NCI-H146 treated with DMSO at 0.1 percent for 48 hours (cell line): ENCODE data around the gene ABCG1.
"Not testable (repeated sequence)": the region's sequence is repeated elsewhere in the genome, so short reads cannot be mapped to it uniquely, and the experiment has no call there.

ENCODE experiments used
- DNase-seq: peaks from one replicate; lab custom pipeline; 2025; ENCODE audit not compliant: unreplicated experiment; lab: John Stamatoyannopoulos, UW

The ABCG1 gene

GRCh38 chr21:42218836-42219605 is at the start of gene ABCG1:
Gene ABCG1 (plus strand): TSS chr21:42219140. CDS start chr21:42219263, 123 bp downstream.
- DNase-seq: peak; percentile 9

- no peak for DNase-seq
These were observed 49.2 kb upstream of the ABCG1 start for GRCh38 chr21:42169758-42170157.

GRCh38 chr21:42171091-42172053 is 47.6 kb upstream of the ABCG1 start:
- no peak for DNase-seq

- no peak for DNase-seq
These were observed 46.1 kb upstream of the ABCG1 start for GRCh38 chr21:42172596-42173483.

DNA sequence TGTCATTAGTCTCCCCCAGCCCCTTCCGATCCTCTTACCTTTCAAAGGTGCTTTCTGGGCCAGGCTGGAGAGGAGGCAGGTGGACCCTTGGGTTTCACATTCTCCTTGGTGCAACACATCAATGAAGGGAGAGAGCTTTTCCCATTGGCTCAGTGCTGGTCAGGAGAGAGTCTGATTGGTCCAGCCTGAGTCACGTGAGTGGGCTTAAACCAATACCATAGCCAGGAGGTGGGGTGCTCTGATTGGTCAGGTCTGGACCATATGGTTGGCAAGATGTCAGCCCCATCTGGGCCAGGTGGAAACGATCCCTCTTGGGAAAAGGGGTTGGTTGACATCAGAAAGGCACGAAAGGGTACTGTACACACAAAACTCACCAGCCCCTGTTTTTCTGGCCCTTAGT is 44.8 kb upstream of the ABCG1 start:
- no peak for DNase-seq

DNA sequence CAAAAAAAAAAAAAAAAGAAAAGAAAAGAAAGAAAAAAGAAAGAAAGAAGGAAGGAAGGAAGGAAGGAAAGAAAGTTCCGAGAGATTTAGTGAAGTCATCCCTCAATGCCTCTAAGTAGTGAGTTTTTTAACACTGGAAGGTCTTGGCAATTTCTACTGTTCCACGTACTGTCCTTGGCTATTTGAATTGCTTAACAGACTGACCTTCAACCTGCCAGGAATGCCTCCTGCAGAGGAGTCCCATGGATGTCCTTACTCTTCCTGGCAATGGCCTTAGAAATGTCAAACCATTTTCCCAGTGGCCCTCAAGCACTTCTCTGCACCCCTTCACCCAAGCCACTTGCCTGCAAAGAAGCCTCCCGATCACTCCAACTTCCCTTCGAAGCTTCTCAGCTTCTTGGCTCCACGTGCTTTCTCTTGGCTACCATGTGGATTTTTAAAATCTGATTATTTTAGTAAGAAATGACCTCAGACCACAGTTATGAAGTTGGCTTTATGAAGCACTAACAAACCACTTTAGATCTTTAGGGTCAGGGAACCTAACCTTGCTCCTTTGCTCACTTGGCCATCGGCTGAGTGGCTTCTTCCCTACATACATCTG is 43.7 kb upstream of the ABCG1 start:
- no peak for DNase-seq

DNA sequence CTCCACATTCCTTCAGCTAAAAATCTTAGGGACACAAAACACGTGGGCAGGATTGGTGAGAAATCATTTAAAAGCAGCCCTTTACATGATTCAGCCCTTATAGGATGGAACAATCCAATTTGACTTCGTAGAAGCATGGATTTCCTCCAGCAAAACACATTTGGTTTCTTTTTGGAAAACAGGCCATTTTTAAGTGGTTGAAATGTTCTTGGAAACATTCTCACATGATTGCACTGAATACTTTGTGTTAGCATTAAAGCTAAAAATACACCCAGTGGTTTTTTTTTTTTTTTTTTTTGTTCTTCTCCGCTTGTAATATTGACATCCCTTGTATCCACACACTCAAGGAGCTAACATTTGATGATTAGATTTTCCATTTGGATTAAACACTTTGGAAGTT is 42.1 kb upstream of the ABCG1 start:
- no peak for DNase-seq

- DNase-seq: no peak
These were observed 39.6 kb upstream of the ABCG1 start for GRCh38 chr21:42179316-42179715.

DNA sequence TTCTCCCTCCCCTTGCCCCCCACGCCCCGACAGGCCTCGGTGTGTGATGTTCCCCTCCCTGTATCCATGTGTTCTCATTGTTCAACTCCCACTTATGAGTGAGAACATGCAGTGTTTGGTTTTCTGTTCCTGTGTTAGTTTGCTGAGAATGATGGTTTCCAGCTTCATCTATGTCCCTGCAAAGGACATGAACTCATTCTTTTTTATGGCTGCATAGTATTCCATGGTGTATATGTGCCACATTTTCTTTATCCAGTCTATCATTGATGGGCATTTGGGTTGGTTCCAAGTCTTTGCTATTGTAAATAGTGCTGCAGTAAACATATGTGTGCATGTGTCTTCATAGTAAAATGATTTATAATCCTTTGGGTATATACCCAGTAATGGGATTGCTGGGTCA is 38.9 kb upstream of the ABCG1 start:
- not testable (repeated sequence) for DNase-seq

DNA sequence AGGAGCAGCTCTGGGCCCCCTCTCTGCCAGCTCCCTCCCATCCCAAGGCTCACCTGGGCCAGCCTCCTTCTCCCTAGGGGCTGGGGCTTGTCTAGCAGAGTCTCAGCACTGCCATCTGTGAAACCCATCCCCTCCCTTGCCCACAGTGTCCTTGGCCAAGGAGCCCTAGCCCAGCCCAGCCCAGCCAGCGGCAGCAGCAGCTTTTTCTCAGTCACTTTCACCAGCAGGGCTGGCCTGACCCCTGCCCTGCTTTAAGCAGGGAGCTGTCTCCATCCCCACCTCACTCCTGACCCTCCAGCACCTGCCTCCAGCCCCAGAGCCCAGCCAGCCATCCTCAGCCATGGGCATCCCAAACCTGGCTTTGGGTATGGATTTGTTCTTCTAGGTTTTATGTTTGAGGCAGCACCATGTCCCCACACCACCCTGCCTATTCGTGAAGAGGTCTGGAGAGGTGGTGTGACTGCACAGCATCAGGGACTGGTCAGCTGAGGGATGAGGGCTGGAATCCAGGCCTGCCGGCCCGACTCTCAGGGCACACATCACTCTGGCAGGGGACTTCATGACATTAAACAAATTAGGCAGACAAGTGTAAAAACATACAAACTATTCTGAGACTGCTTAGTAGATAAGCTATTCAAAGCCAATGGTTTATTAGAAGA is 36.1 kb upstream of the ABCG1 start:
- DNase-seq: no peak

GRCh38 chr21:42183374-42184266 is 35.3 kb upstream of the ABCG1 start:
- no peak for DNase-seq

DNA sequence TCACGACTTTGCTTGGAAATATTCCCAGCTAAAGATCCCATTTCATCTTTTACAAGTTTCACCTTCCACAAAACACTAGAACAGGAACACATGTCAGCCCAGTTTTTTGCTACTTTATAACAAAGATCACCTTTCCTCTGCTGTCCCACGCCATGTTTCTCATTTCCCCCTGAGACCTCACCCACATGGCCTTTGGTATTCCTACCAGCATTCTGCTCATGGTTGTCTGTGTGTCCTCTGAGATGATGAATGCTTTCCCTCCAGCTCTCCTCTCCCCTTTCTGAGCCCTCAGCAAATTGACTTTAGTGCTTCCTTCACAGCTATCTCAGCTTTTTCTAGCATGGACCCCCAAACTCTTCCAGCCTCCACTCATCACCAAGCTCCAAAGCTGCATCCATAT is 32.3 kb upstream of the ABCG1 start:
- no peak for DNase-seq

DNA sequence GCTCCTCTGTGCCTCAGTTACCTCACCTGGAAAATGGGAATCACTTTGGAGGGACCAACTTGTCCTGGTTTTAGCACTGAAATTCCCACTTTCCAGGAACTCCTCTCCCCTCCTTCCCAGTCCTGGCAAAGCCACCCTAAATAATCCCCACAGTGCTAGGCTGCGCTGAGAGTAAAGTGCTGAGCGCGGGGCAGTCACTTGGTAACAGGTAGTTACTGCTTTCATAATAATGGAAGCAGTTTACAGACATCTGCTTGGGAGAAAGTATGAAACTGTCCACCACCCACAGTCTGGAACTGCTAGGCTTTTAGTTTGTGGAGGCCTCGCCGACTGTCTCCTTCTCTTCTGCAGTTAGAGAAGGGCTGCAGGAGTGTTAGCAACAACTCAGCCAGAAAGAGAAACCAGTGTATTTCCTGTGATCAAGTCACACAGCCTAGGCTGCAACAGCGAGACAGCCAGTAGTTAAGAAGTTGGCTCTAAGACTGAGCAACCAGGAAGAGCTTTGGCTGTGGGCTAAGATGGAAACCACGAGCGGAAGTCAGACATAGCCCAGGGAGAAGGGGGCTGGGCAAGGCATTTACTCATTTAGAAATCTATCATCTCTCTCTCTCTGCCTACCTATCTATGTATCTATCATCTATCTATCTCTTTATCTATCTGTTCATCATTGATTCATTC is 30.8 kb upstream of the ABCG1 start:
- no peak for DNase-seq

- DNase-seq: no peak
These were observed 30.3 kb upstream of the ABCG1 start for GRCh38 chr21:42188663-42189062.

DNA sequence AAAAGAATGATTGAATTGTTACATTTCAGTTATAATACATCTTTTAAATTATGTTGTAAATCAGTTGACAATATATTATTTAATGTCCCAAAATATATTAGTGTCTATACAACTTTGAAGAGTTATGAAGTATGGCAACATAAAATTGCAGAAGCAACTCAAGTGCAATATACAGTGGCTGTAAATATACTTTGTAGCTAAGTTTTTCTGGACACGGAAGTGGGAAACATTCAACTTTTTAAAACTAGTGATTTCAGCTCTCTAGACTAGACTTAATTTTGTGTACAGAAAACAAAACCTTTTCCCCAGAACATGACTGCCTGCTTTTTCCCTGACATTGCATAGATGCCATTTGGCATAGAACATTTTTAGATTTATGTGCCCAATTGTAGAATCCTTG is 29.5 kb upstream of the ABCG1 start:
- DNase-seq: no peak

DNA sequence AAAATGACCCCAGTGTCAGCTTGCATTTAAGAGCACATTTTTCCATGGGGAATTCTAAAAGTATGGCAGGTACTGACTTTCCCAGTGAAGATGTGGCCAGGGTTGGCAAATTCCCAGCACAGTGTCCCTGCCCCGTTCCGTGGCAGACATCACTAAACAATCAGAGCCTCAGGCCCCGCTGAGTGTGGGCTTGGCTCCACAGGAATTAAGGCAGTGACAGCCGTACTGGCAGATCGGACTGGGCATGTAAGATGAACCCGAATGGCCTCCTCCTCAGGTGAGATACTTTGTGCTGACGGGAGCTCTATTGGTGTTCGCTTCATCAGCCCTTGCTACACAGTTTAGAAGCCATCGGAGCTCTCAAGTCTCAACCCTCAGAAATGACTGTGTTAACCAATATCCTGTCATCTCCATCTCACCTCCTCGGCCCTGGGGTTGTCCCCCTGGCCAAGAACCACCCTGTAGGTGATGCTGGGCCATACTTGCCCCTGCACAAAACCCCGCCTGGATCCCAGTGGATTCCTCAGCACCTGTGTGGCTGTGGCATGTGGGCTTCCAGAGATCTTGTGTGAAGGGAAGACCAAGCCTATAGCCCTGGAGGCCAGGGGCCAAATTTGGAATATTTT is 29.0 kb upstream of the ABCG1 start:
- DNase-seq: no peak

GRCh38 chr21:42190486-42190863 is 28.5 kb upstream of the ABCG1 start:
- DNase-seq: no peak

GRCh38 chr21:42191064-42191463 is 27.9 kb upstream of the ABCG1 start:
- no peak for DNase-seq
